Parietal lobe (tissue), 2 donors: ENCODE measurements around the gene RBM4. TPM values are rescaled to one million over a fixed set of nuclear protein-coding genes. Genes with fewer than 3 reads are reported as not detected.

Experiments used
- small RNA-seq: library from RNA; depleted of rRNA; stranded (forward); fragments of <200 nt; gene quantifications from one replicate; pipeline ENCODE3, GENCODE V24; 2014; ENCODE audit warnings: low replicate concordance
- total RNA-seq: library from RNA; depleted of rRNA; stranded (reverse); fragments of >200 nt; gene quantifications from one replicate; pipeline ENCODE4 v1.2.3, GENCODE V29; 2014

RBM4 gene
- total RNA-seq, result 167 TPM

GRCh38 chr11:66638177-66639065 is at the start of gene RBM4:
Gene RBM4, plus strand, starts transcription at chr11:66638703. Its CDS starts 1,009 bp downstream, at chr11:66639712.

GRCh38 chr11:66592457-66593302 is 45.8 kb upstream of the RBM4 start, which contains the start of the genes CCDC87 and CCS:
Gene CCDC87, minus strand, starts transcription at chr11:66593063. Its CDS starts 48 bp downstream, at chr11:66593015.
Gene CCS, plus strand, starts transcription at chr11:66593185. Its CDS starts 77 bp downstream, at chr11:66593262.

GRCh38 chr11:66616379-66617154 is 21.9 kb upstream of the RBM4 start, which contains the start of gene RBM14:
Gene RBM14, plus strand, starts transcription at chr11:66616630. Its CDS starts 91 bp downstream, at chr11:66616721.

GRCh38 chr11:66677599-66678375 is 39.3 kb downstream of the RBM4 start, which contains the start of gene RBM4B:
Gene RBM4B, minus strand, starts transcription at chr11:66677887. Its CDS starts 808 bp downstream, at chr11:66677079.

Small RNA genes within 50 kb of the gene (small RNA-seq; reads per million reads assigned to genes)
- not detected for gene RNU4-39P

Other genes with a start within 250 kb of the RBM4 start
- gene NPAS4, start 217.7 kb upstream of the RBM4 start, total RNA-seq, result 2.2 TPM
- 11.6 TPM for gene MRPL11, start 199.9 kb upstream of the RBM4 start, total RNA-seq
- gene PELI3, start 171.8 kb upstream of the RBM4 start, total RNA-seq, result 24.7 TPM
- 40.4 TPM for gene DPP3, start 158.3 kb upstream of the RBM4 start, total RNA-seq
- gene BBS1, start 128.1 kb upstream of the RBM4 start, total RNA-seq, result 107 TPM
- gene ZDHHC24, start 92.7 kb upstream of the RBM4 start, total RNA-seq, result 5.9 TPM
- not detected for gene ACTN3, start 91.8 kb upstream of the RBM4 start, total RNA-seq
- gene CTSF, start 70.1 kb upstream of the RBM4 start, total RNA-seq, result 47.9 TPM
- gene CCDC87, start 45.6 kb upstream of the RBM4 start, total RNA-seq, result 0.63 TPM
- gene CCS, start 45.5 kb upstream of the RBM4 start, total RNA-seq, result 36.9 TPM
- 82.3 TPM for gene RBM14, start 22.1 kb upstream of the RBM4 start, total RNA-seq
- gene RBM4B, start 39.2 kb downstream of the RBM4 start, total RNA-seq, result 110 TPM
- gene SPTBN2, start 90.5 kb downstream of the RBM4 start, total RNA-seq, result 182 TPM
- 22.8 TPM for gene RCE1, start 204.7 kb downstream of the RBM4 start, total RNA-seq
- 46.0 TPM for gene LRFN4, start 218.4 kb downstream of the RBM4 start, total RNA-seq